B cell (primary cell): Measurements from ENCODE around the gene NPAS1. TPM values are rescaled to one million over a fixed set of nuclear protein-coding genes. Genes with fewer than 3 reads are reported as not detected.

Experiments
- ATAC-seq: fragments of 200-7000 bp; cut with Tn5 transposase; one replicate; pipeline ENCODE4 v1.10.0; 2021; ENCODE audit warnings: low read depth, mild to moderate bottlenecking, moderate number of reproducible peaks, moderate library complexity
- CTCF ChIA-PET: fragments of 350-600 bp; sonication (Branson Sonifier 250); formaldehyde crosslinking; loops from one replicate; lab custom pipeline; 2021; ENCODE audit warnings: antibody characterized with exemption, inconsistent platforms; lab: Charles Lee
- POLR2A ChIA-PET: fragments of 350-600 bp; sonication (Branson Sonifier 250); formaldehyde crosslinking; loops from one replicate; lab custom pipeline; 2021; ENCODE audit warnings: antibody characterized with exemption; lab: Charles Lee
- DNase-seq: peaks from one replicate; pipeline ENCODE4 v3.0.0; 2013
- H2AFZ ChIP-seq: 2 replicates; pipeline ENCODE4 v1.6.1; 2012; ENCODE audit warnings: mild to moderate bottlenecking, low read depth, low read length; ENCODE audit not compliant: insufficient read depth, poor library complexity, severe bottlenecking
- H3K27ac ChIP-seq, 2 donors: 1 replicate in 1 of 2; 2 replicates in 1 of 2; pipeline ENCODE4 v1.5.1; 2012 to 2013; ENCODE audit warnings: low read length in 2 of 2, mild to moderate bottlenecking in 2 of 2, moderate library complexity in 1 of 2
- H3K27me3 ChIP-seq, 4 experiments: fragments of 200-600 bp in 1 of 4; sonication (generic) in 1 of 4; replicated peaks in 1 of 4; 1 replicate in 2 of 4; 2 replicates in 2 of 4; pipeline versions ENCODE4 v1.6.1 to v1.7.0; 2013 to 2016; ENCODE audit warnings: low read length in 3 of 4, mild to moderate bottlenecking in 2 of 4, mixed read lengths in 1 of 4, moderate library complexity in 1 of 4; ENCODE audit not compliant: insufficient read depth in 4 of 4, control insufficient read depth in 3 of 4; ENCODE audit errors: control extremely low read depth in 1 of 4
- H3K36me3 ChIP-seq, 2 experiments: replicated peaks in 1 of 2; 1 replicate in 1 of 2; 2 replicates in 1 of 2; pipeline versions ENCODE4 v1.6.1 to v1.7.1; 2013; ENCODE audit warnings: low read length in 1 of 2; ENCODE audit not compliant: insufficient read depth in 2 of 2, control insufficient read depth in 1 of 2; ENCODE audit errors: control extremely low read depth in 1 of 2, extremely low read depth in 1 of 2
- H3K4me1 ChIP-seq, 2 donors: fragments of 200-600 bp in 1 of 2; sonication (generic) in 1 of 2; 1 replicate in 1 of 2; 2 replicates in 1 of 2; pipeline versions ENCODE4 v1.5.1 to v1.6.1; 2013 to 2017; ENCODE audit warnings: low read length in 2 of 2; ENCODE audit not compliant: control insufficient read depth in 2 of 2, insufficient read depth in 2 of 2
- H3K4me2 ChIP-seq: replicated peaks from 2 replicates; pipeline ENCODE3; 2012; ENCODE audit warnings: mild to moderate bottlenecking, low read depth, low read length; ENCODE audit not compliant: poor library complexity, severe bottlenecking
- H3K4me3 ChIP-seq, 5 experiments: fragments of 200-600 bp in 1 of 5; sonication (generic) in 1 of 5; 1 replicate in 3 of 5; 2 replicates in 2 of 5; pipeline versions ENCODE4 v1.5.1 to v1.7.0; 2011 to 2016; ENCODE audit warnings: low read length in 4 of 5, mild to moderate bottlenecking in 4 of 5, low read depth in 2 of 5, control low read depth in 1 of 5, moderate library complexity in 1 of 5; ENCODE audit not compliant: insufficient read depth in 1 of 5; ENCODE audit errors: control extremely low read depth in 1 of 5, extremely low read depth in 1 of 5
- H3K79me2 ChIP-seq: fragments of 200-600 bp; sonication (generic); one replicate; pipeline ENCODE4 v1.6.0; 2016; ENCODE audit warnings: low read length; ENCODE audit not compliant: control insufficient read depth, insufficient read depth
- H3K9ac ChIP-seq: fragments of 200-600 bp; sonication (generic); 2 replicates; pipeline ENCODE4 v1.6.1; 2017; ENCODE audit warnings: mild to moderate bottlenecking, low read length, moderate library complexity
- H3K9me3 ChIP-seq, 3 donors: one replicate each; pipeline versions ENCODE4 v1.6.1 to v1.7.1; 2013; ENCODE audit warnings: low read length in 2 of 3; ENCODE audit not compliant: control insufficient read depth in 2 of 3, insufficient read depth in 1 of 3; ENCODE audit errors: control extremely low read depth in 1 of 3
- H4K20me1 ChIP-seq: 2 replicates; pipeline ENCODE4 v1.6.0; 2012; ENCODE audit warnings: mild to moderate bottlenecking, low read length; ENCODE audit not compliant: insufficient read depth, control insufficient read depth, poor library complexity, severe bottlenecking
- H3K27ac Mint-ChIP-seq: one replicate; pipeline ENCODE4 v1.8.0; 2021; ENCODE audit warnings: mixed read lengths
- H3K27me3 Mint-ChIP-seq: one replicate; pipeline ENCODE4 v1.8.0; 2021; ENCODE audit warnings: mixed read lengths
- H3K4me1 Mint-ChIP-seq: one replicate; pipeline ENCODE4 v1.8.0; 2021; ENCODE audit warnings: mixed read lengths
- H3K4me3 Mint-ChIP-seq: one replicate; pipeline ENCODE4 v1.8.0; 2021; ENCODE audit warnings: mixed read lengths
- H3K9me3 Mint-ChIP-seq: one replicate; pipeline ENCODE4 v1.8.0; 2022; ENCODE audit warnings: mixed read lengths; ENCODE audit not compliant: insufficient read depth
- CTCF ChIP-seq: fragments of 200-600 bp; IDR thresholded peaks from one replicate; pipeline ENCODE4 v1.8.0; 2022; ENCODE audit warnings: antibody characterized with exemption, mild to moderate bottlenecking
- EZH2 ChIP-seq: IDR thresholded peaks from 2 replicates; pipeline ENCODE4 v1.6.1; 2012; ENCODE audit warnings: borderline replicate concordance, low read depth, mild to moderate bottlenecking, moderate library complexity, low read length; ENCODE audit not compliant: insufficient read depth, poor library complexity, severe bottlenecking
- WGBS: methylation state at CpG from one replicate; pipeline ENCODE4 v1.1.5; 2013; ENCODE audit warnings: missing lambda C conversion rate; ENCODE audit not compliant: insufficient coverage; 5-methylcytosine and 5-hydroxymethylcytosine counted together
- intact Hi-C: fragments of 100-400 bp; cut with micrococcal nuclease; formaldehyde crosslinking; loops from one replicate; pipeline ENCODE4 v1.10.0; 2022
- polyA plus RNA-seq: library from polyadenylated mRNA; depleted of rRNA; stranded (reverse); fragments of >200 nt; gene quantifications from 2 replicates; pipeline ENCODE4 v1.2.3, GENCODE V29; 2012
- total RNA-seq, 2 donors: library from RNA; stranded (reverse); fragments of 120-200 nt in 1 of 2; gene quantifications; 1 replicate in 1 of 2; 2 replicates in 1 of 2; pipeline versions ENCODE4 v1.2.3 to v1.2.4, GENCODE V29; 2013 to 2022

Gene NPAS1
- total and polyA plus RNA-seq, 2 donors (not counting 1 experiment from before 2014, with no cell fraction given) = 1.1 to 1.7 TPM

GRCh38 chr19:47071731-47072130 is 52.1 kb downstream of the NPAS1 start:
- Histone ChIP-seq H3K4me1 (no peaks in the 10 kb centered on the region), H3K27me3 (no peaks in the 10 kb centered on the region), H3K9ac (no peak overlapping the region), H3K4me2 (no peak overlapping the region), H4K20me1 (peaks cover 81% of the 10 kb centered on the region), H3K4me3 (no peak overlapping the region), H3K27ac (no peak overlapping the region), H3K79me2 (peaks cover 62% of the 10 kb centered on the region), H3K9me3 (no peaks in the 10 kb centered on the region), H2AFZ (no peak overlapping the region), H3K36me3 (peaks cover 0 to 83% of the 10 kb centered on the region in 2 experiments)
- ChIA-PET POLR2A (interaction anchor here (0.8 kb wide), 1 partner anchor 19 kb away, joined by 9 read pairs; no protein-coding TSS in a partner anchor), CTCF (no interaction called here)
- H3K27me3 Mint-ChIP-seq = no peaks in the 10 kb centered on the region
- intact Hi-C loops = no loop called here
- 95% methylated on average over 10 of the region's 12 CpGs for WGBS
- peaks cover 4% of the 10 kb centered on the region for H3K4me1 Mint-ChIP-seq
- no peak overlapping the region for H3K27ac Mint-ChIP-seq
- no peak overlapping the region for H3K4me3 Mint-ChIP-seq
- no peak for TF ChIP-seq EZH2
- no peak for TF ChIP-seq CTCF
- DNase-seq (no peak), ATAC-seq (no peak)
- no peaks in the 10 kb centered on the region for H3K9me3 Mint-ChIP-seq

GRCh38 chr19:47072323-47072722 is 52.7 kb downstream of the NPAS1 start:
- H4K20me1 ChIP-seq = peaks cover 78% of the 10 kb centered on the region
- H3K27ac ChIP-seq = no peak overlapping the region
- peaks cover 4% of the 10 kb centered on the region for H3K4me1 Mint-ChIP-seq
- H3K4me2 ChIP-seq = no peak overlapping the region
- ChIA-PET POLR2A (interaction anchor here (0.8 kb wide), 1 partner anchor 19 kb away, joined by 9 read pairs; no protein-coding TSS in a partner anchor), CTCF (no interaction called here)
- H3K27me3 Mint-ChIP-seq = no peaks in the 10 kb centered on the region
- no peak overlapping the region for H3K9ac ChIP-seq
- peaks cover 0 to 81% of the 10 kb centered on the region in 2 experiments for H3K36me3 ChIP-seq
- H3K4me1 ChIP-seq = no peaks in the 10 kb centered on the region
- H3K79me2 ChIP-seq = peaks cover 67% of the 10 kb centered on the region
- ATAC-seq (no peak), DNase-seq (no peak)
- no peak overlapping the region for H3K27ac Mint-ChIP-seq
- H3K4me3 Mint-ChIP-seq = no peak overlapping the region
- no peak overlapping the region for H3K4me3 ChIP-seq
- H3K9me3 ChIP-seq = no peaks in the 10 kb centered on the region
- TF ChIP-seq CTCF = no peak
- TF ChIP-seq EZH2 = no peak
- intact Hi-C loops = no loop called here
- no peak overlapping the region for H2AFZ ChIP-seq
- no peaks in the 10 kb centered on the region for H3K27me3 ChIP-seq
- H3K9me3 Mint-ChIP-seq = no peaks in the 10 kb centered on the region
- WGBS = 98% methylated on average over 6 of the region's 17 CpGs
